HEK293 (cell line): ENCODE measurements around the gene PRPF8.

ENCODE experiments used
- CTCF ChIA-PET: fragments of 350-600 bp; formaldehyde crosslinking; extraction: SDS; loops from one replicate; lab custom pipeline; 2021; ENCODE audit warnings: antibody characterized with exemption; lab: Yijun Ruan, JAX
- POLR2A ChIA-PET: fragments of 300-600 bp; formaldehyde crosslinking; extraction: SDS; loops from one replicate; lab custom pipeline; 2020; ENCODE audit warnings: antibody characterized with exemption, inconsistent platforms; lab: Yijun Ruan, JAX
- H3K27ac ChIP-seq: fragments of 200-500 bp; sonication (Bioruptor generic); 2 replicates; pipeline ENCODE4 v1.5.1; 2014; ENCODE audit warnings: low read depth, low read length, control low read depth, inconsistent platforms; ENCODE audit errors: extremely low read depth
- H3K36me3 ChIP-seq, 2 experiments: fragments of 200-500 bp in 1 of 2; sonication (Bioruptor generic) in 1 of 2; 1 replicate in 1 of 2; 2 replicates in 1 of 2; pipeline ENCODE4 v1.5.1; 2014 to 2017; ENCODE audit warnings: inconsistent platforms in 2 of 2, low read length in 2 of 2; ENCODE audit not compliant: control insufficient read depth in 2 of 2, insufficient read depth in 1 of 2
- H3K4me1 ChIP-seq: fragments of 200-500 bp; sonication (Bioruptor generic); 2 replicates; pipeline ENCODE4 v1.5.1; 2014; ENCODE audit warnings: mild to moderate bottlenecking, low read length, inconsistent platforms; ENCODE audit not compliant: control insufficient read depth, insufficient read depth
- H3K4me3 ChIP-seq: 2 replicates; pipeline ENCODE4 v1.5.1; 2011; ENCODE audit warnings: low read depth, mild to moderate bottlenecking, control low read depth, low read length, moderate library complexity
- H3K9me3 ChIP-seq: fragments of 200-500 bp; sonication (Bioruptor generic); 2 replicates; pipeline ENCODE4 v1.5.1; 2014; ENCODE audit warnings: low read depth, low read length, inconsistent platforms; ENCODE audit not compliant: control insufficient read depth, insufficient read depth
- EGR2 ChIP-seq: fragments of 450-650 bp; formaldehyde crosslinking; IDR thresholded peaks from 2 replicates; pipeline ENCODE4 v1.5.1; 2016; ENCODE audit warnings: low read depth, missing biosample characterization, missing genetic modification characterization
- HIC1 ChIP-seq: fragments of 450-650 bp; formaldehyde crosslinking; IDR thresholded peaks from 2 replicates; pipeline ENCODE4 v1.5.1; 2016; ENCODE audit warnings: missing biosample characterization, missing genetic modification characterization
- PATZ1 ChIP-seq: fragments of 450-650 bp; formaldehyde crosslinking; IDR thresholded peaks from 2 replicates; pipeline ENCODE4 v1.5.1; 2016; ENCODE audit warnings: missing biosample characterization, missing genetic modification characterization
- PRDM4 ChIP-seq: fragments of 450-650 bp; formaldehyde crosslinking; IDR thresholded peaks from 2 replicates; pipeline ENCODE4 v1.5.1; 2017; ENCODE audit warnings: missing biosample characterization, missing genetic modification characterization
- WT1 ChIP-seq: fragments of 450-650 bp; formaldehyde crosslinking; IDR thresholded peaks from 2 replicates; pipeline ENCODE4 v1.5.1; 2016; ENCODE audit warnings: missing biosample characterization, missing genetic modification characterization
- ZBTB17 ChIP-seq: fragments of 450-650 bp; formaldehyde crosslinking; IDR thresholded peaks from 2 replicates; pipeline ENCODE4 v1.5.1; 2016; ENCODE audit warnings: missing biosample characterization, missing genetic modification characterization
- ZFHX2 ChIP-seq: fragments of 450-650 bp; formaldehyde crosslinking; conservative IDR thresholded peaks from 2 replicates; pipeline ENCODE4 v1.5.1; 2016; ENCODE audit warnings: missing biosample characterization, missing genetic modification characterization
- ZNF112 ChIP-seq: fragments of 450-650 bp; formaldehyde crosslinking; IDR thresholded peaks from 2 replicates; pipeline ENCODE4 v1.5.0; 2017; ENCODE audit warnings: missing biosample characterization, missing genetic modification characterization
- ZNF16 ChIP-seq: fragments of 450-650 bp; formaldehyde crosslinking; IDR thresholded peaks from 2 replicates; pipeline ENCODE4 v1.5.1; 2016; ENCODE audit warnings: low read depth, missing biosample characterization, missing genetic modification characterization
- ZNF366 ChIP-seq: fragments of 450-650 bp; formaldehyde crosslinking; conservative IDR thresholded peaks from 2 replicates; pipeline ENCODE4 v1.5.1; 2016; ENCODE audit warnings: missing biosample characterization, missing genetic modification characterization
- ZNF558 ChIP-seq: fragments of 450-650 bp; formaldehyde crosslinking; IDR thresholded peaks from 2 replicates; pipeline ENCODE4 v1.5.1; 2016; ENCODE audit warnings: missing biosample characterization, missing genetic modification characterization
- ZNF610 ChIP-seq: fragments of 450-650 bp; formaldehyde crosslinking; IDR thresholded peaks from 2 replicates; pipeline ENCODE4 v1.5.1; 2016; ENCODE audit warnings: missing biosample characterization, missing genetic modification characterization, borderline replicate concordance
- ZNF624 ChIP-seq: fragments of 450-650 bp; formaldehyde crosslinking; IDR thresholded peaks from 2 replicates; pipeline ENCODE4 v1.5.1; 2017; ENCODE audit warnings: missing biosample characterization, missing genetic modification characterization
- ZNF660 ChIP-seq: fragments of 450-650 bp; IDR thresholded peaks from 2 replicates; pipeline ENCODE4 v1.5.1; 2018; ENCODE audit warnings: missing biosample characterization, mild to moderate bottlenecking, missing genetic modification characterization
- ZNF792 ChIP-seq: fragments of 450-650 bp; formaldehyde crosslinking; IDR thresholded peaks from 2 replicates; pipeline ENCODE4 v1.5.1; 2016; ENCODE audit warnings: missing biosample characterization, missing genetic modification characterization
- ZSCAN23 ChIP-seq: fragments of 450-650 bp; formaldehyde crosslinking; IDR thresholded peaks from 2 replicates; pipeline ENCODE4 v1.5.1; 2016; ENCODE audit warnings: missing biosample characterization, missing genetic modification characterization
- TF ChIP-seq, protein P1 (sequence below): fragments of 450-650 bp; formaldehyde crosslinking; IDR thresholded peaks from 2 replicates; pipeline ENCODE4 v1.5.1; 2017; ENCODE audit warnings: missing biosample characterization, missing genetic modification characterization

Gene PRPF8

DNA sequence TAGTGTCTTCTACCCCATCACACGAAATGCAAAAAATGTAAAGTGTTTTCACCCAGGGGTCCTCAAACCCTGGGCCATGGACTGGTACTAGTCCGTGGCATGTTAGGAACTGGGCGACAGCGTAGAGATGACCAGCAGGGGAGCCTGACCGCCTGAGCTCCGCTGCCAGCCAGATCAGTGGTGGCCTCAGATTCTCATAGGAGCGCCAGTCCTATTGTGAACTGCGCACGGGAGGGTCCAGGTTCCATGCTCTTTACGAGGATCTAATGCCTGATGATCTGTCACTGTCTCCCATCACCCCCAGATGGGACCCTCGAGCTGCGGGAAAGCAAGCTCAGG lies 43.6 kb downstream of the PRPF8 start:
- Histone ChIP-seq H3K36me3 (no peaks in the 10 kb centered on the region), H3K9me3 (no peaks in the 10 kb centered on the region), H3K27ac (no peak overlapping the region), H3K4me3 (no peak overlapping the region), H3K4me1 (0 out of 2 replicates have a peak, but pooled peaks cover 2% of the 10 kb centered on the region)
- ChIA-PET POLR2A (interaction anchor here (1.0 to 1.4 kb wide), 2 partner anchors 8 to 13 kb away, joined by 3 to 5 read pairs; partner anchors contain the start of gene SLC43A2), CTCF (interaction anchor here (0.6 to 1.1 kb wide), 4 partner anchors 12 to 414 kb away, joined by 3 to 6 read pairs (median 4); partner anchors contain the start of gene SLC43A2)
- no peak for TF ChIP-seq ZNF366 (tag by site-specific recombination)
- TF ChIP-seq ZFHX2 (tag by site-specific recombination), result no peak
- TF ChIP-seq, protein P1, sequence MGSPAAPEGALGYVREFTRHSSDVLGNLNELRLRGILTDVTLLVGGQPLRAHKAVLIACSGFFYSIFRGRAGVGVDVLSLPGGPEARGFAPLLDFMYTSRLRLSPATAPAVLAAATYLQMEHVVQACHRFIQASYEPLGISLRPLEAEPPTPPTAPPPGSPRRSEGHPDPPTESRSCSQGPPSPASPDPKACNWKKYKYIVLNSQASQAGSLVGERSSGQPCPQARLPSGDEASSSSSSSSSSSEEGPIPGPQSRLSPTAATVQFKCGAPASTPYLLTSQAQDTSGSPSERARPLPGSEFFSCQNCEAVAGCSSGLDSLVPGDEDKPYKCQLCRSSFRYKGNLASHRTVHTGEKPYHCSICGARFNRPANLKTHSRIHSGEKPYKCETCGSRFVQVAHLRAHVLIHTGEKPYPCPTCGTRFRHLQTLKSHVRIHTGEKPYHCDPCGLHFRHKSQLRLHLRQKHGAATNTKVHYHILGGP, result no peak
- TF ChIP-seq ZNF112 (tag by site-specific recombination), result no peak
- TF ChIP-seq ZNF792 (tag by site-specific recombination), result no peak
- TF ChIP-seq ZNF610 (tag by site-specific recombination), result no peak

DNA sequence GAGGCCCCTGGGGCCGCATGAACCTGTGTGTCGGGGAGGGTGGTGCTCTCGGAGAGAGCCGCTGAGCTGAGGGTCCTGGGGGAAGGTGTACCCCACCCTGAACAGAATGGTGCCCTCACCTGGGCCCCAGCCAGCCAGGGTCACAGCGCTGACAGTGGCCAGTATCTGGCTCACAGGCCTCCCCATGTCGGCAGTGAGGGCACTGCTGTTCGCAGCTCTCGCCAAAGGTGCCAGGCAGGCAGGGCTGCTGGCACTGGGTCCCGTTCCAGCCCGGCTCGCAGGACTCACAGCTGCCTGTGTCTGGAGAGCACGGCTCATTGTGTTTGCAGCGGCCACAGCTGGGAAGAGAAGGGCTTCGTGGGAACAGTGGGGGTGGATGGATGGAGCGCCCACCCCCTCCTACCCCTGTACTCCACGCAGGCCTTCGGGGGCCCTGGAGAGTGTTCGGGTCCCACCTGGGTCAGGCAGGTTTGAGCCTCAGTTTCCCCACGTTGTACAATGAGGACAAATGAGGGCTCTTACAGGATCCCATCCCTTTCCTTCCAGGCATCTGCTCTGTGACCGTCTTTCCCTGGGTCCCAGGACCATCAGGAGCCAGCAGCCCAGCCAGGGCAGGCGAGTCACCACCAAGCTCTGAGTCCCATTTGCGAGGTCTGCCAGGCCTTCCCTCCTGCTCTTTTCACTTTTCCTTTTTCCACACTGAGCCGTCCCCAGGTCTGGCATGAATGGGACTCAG lies 44.2 kb downstream of the PRPF8 start:
- Histone ChIP-seq H3K9me3 (no peaks in the 10 kb centered on the region), H3K4me3 (no peak overlapping the region), H3K4me1 (0 out of 2 replicates have a peak, but pooled peaks cover 2% of the 10 kb centered on the region), H3K36me3 (no peaks in the 10 kb centered on the region), H3K27ac (no peak overlapping the region)
- ChIA-PET CTCF (interaction anchor here (0.6 to 2.1 kb wide), 4 partner anchors 8 to 414 kb away, joined by 3 to 11 read pairs (median 4); partner anchors contain the start of gene RILP), POLR2A (interaction anchor here (1.0 to 1.7 kb wide), 4 partner anchors 8 to 12 kb away, joined by 3 to 5 read pairs (median 4); partner anchors contain the start of gene SLC43A2)
- TF ChIP-seq PATZ1 (0 out of 2 replicates have a peak, but pooled peaks have one; percentile 6), ZNF16 (tag by site-specific recombination) (no peak), ZBTB17 (tag by site-specific recombination) (peak; percentile 68), HIC1 (peak; percentile 55), WT1 (tag by site-specific recombination) (no peak), EGR2 (tag by site-specific recombination) (peak; percentile 34; the same call in 1 of the 2 replicates)

DNA sequence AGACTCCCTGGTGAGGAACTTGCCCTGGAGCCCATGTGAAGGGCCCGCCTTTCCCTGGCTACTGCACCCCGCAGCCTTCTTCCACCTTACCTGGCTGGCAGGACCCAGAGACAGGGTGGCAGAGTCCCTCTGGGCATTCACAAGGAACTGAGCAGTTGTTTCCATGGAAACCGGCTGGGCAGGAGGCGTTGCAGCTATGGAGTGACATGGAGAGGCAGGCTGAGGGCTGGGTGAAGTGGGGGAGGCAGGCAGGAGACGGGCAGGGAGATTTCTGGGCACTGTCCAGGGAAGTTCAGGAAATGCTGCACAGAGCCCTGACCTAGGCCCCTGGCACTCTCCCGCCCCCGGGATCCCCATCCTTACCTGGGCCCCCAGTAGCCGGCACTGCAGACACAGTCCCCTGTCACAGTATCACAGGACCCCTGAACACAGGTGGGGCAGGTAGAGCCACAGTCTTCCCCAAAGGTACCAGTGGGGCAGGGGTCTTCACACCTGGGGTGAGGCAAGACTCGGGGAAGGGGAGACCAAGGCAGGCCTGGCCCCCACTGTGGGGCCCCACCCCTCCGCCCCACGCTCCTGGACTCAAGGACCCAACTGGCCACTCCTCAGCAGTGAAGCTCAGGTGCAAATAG lies 45.0 kb downstream of the PRPF8 start:
- no peak overlapping the region for H3K27ac ChIP-seq
- H3K9me3 ChIP-seq, result no peaks in the 10 kb centered on the region
- H3K4me1 ChIP-seq, result 0 out of 2 replicates have a peak, but pooled peaks cover 2% of the 10 kb centered on the region
- H3K4me3 ChIP-seq, result no peak overlapping the region
- POLR2A ChIA-PET, result interaction anchor here (0.7 to 1.7 kb wide), 4 partner anchors 9 to 190 kb away, joined by 3 to 6 read pairs (median 4); partner anchors contain the start of gene SMYD4
- H3K36me3 ChIP-seq, result no peaks in the 10 kb centered on the region
- CTCF ChIA-PET, result interaction anchor here (0.7 to 2.1 kb wide), 5 partner anchors 9 to 66 kb away, joined by 3 to 11 read pairs (median 4); partner anchors contain the start of gene RILP
- TF ChIP-seq, protein P1, result no peak
- TF ChIP-seq ZBTB17 (tag by site-specific recombination), result 0 out of 2 replicates have a peak, but pooled peaks have one; percentile 13
- no peak for TF ChIP-seq ZNF660 (tag by site-specific recombination)
- TF ChIP-seq ZNF558 (tag by site-specific recombination), result no peak
- no peak for TF ChIP-seq PRDM4 (tag by site-specific recombination)
- TF ChIP-seq ZSCAN23 (tag by site-specific recombination), result no peak
- TF ChIP-seq ZNF624 (tag by site-specific recombination), result no peak
